ENCODE results near the gene AGBL1.

GRCh38 chr15:86852741-86853140 is 773.1 kb downstream of the AGBL1 start:
- TF ChIP-seq CTCF (IDR thresholded peaks at IDR 0.05; ENCODE audit: insufficient read depth, low read length, poor library complexity, severe bottlenecking) (no peak), EZH2phosphoT487 (conservative IDR thresholded peaks at IDR 0.05; ENCODE audit: low read length) (no peak)

Measured in SU-DHL-6 (cell line).